Natural killer cell treated with Interleukin-12 subunit alpha and Interleukin-12 subunit beta and Interleukin-15 and Interleukin-18, amount 100 ng/mL, for 72 hours (primary cell): ENCODE results near the gene RASA4. TPM values are rescaled to one million over a fixed set of nuclear protein-coding genes. Genes with fewer than 3 reads are reported as not detected.
"Not testable (repeated sequence)": the region's sequence is repeated elsewhere in the genome, so short reads cannot be mapped to it uniquely, and the experiment has no call there.

Experiments used
- ATAC-seq, 2 donors: fragments of 150-1000 bp; cut with Tn5 transposase in 1 of 2; sonication (Bioruptor Pico), chemical (Tn5 transposase) in 1 of 2; 2 replicates each; pipeline ENCODE4 v1.10.0; 2021
- DNase-seq: peaks from one replicate; pipeline ENCODE4 v3.0.0; 2022; ENCODE audit warnings: low spot score
- H3K27ac Mint-ChIP-seq, 2 donors: 1 replicate in 1 of 2; 2 replicates in 1 of 2; pipeline ENCODE4 v1.8.0; 2022; ENCODE audit warnings: mixed read lengths in 2 of 2, mild to moderate bottlenecking in 1 of 2, moderate library complexity in 1 of 2
- H3K27me3 Mint-ChIP-seq, 2 donors: 1 replicate in 1 of 2; 2 replicates in 1 of 2; pipeline ENCODE4 v1.8.0; 2022; ENCODE audit warnings: mixed read lengths in 2 of 2
- H3K36me3 Mint-ChIP-seq: one replicate; pipeline ENCODE4 v1.8.0; 2022; ENCODE audit warnings: mixed read lengths
- H3K4me1 Mint-ChIP-seq, 2 donors: 1 replicate in 1 of 2; 2 replicates in 1 of 2; pipeline ENCODE4 v1.8.0; 2022; ENCODE audit warnings: low read depth in 2 of 2, mixed read lengths in 2 of 2, mild to moderate bottlenecking in 1 of 2
- H3K4me3 Mint-ChIP-seq: one replicate; pipeline ENCODE4 v1.8.0; 2022; ENCODE audit warnings: mixed read lengths
- H3K9me3 Mint-ChIP-seq: 2 replicates; pipeline ENCODE4 v1.8.0; 2022; ENCODE audit warnings: mixed read lengths
- total RNA-seq, 2 donors: library from RNA; stranded (reverse); gene quantifications; one replicate each; pipeline ENCODE4 v1.2.3, GENCODE V29; 2022

The RASA4 gene
- total RNA-seq, 2 donors from 2014 or later: 7.9 to 24.0 TPM

DNA sequence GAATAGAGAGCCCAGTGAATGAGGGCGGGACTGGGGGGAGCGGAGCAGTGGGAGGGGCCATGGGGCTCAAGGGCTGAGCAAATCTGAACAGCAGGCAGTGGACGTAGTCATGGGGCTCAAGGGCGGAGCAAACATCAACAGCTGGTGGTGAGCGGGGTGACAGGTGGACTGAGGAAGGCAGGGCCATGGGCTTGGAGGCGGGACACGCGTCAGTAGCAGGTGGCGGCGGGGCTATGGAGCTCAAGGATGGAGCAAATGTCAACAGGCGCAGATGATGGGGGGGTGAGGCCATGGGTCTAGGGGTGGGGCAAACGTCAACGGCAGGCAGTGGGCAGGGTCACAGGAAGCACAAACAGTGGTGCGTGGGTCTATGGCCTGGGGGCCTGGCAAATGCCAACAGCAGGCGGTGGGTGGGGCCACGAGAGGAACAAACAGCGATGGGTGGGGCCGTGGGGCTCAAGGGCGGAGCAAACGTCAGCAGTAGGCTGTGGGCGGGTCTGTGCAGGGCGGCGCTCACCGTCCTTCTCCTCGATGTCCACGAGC is 24.0 kb downstream of the RASA4 start:
- DNase-seq: peak; percentile 31
- not testable (repeated sequence) for H3K4me1 Mint-ChIP-seq, H3K9me3 Mint-ChIP-seq

GRCh38 chr7:102589857-102590256 is 26.7 kb downstream of the RASA4 start:
- not testable (repeated sequence) for H3K9me3 Mint-ChIP-seq, H3K4me1 Mint-ChIP-seq, H3K27me3 Mint-ChIP-seq, H3K4me3 Mint-ChIP-seq, H3K36me3 Mint-ChIP-seq, H3K27ac Mint-ChIP-seq, DNase-seq
- peak; percentile 58 to 78 for ATAC-seq

More for the DNA sequence above, 24.0 kb downstream of the RASA4 start:
- peak; percentile 74 to 76 for ATAC-seq
- not testable (repeated sequence) for H3K27me3 Mint-ChIP-seq, H3K27ac Mint-ChIP-seq, H3K36me3 Mint-ChIP-seq, H3K4me3 Mint-ChIP-seq

DNA sequence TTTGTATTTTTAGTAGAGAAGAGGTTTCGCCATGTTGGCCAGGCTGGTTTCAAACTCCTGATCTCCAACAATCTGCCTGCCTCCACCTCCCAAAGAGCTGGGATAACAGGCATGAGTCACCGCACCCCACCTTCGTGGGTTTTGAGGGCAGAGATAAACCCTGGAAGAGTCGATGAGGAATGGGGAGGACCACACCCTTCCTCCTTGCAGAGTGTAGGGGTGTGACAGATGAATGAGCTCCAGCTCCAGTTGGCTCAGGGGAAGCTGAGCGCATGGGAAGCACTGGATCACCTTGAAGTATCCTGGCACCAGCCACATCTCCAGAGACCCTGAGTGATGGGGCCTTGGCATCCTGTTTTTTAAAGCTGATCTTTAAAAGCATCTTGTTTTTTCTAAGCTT is 33.1 kb downstream of the RASA4 start:
- H3K36me3 Mint-ChIP-seq, ATAC-seq, H3K27me3 Mint-ChIP-seq, H3K4me3 Mint-ChIP-seq, H3K27ac Mint-ChIP-seq, H3K4me1 Mint-ChIP-seq, DNase-seq, H3K9me3 Mint-ChIP-seq: not testable (repeated sequence)

DNA sequence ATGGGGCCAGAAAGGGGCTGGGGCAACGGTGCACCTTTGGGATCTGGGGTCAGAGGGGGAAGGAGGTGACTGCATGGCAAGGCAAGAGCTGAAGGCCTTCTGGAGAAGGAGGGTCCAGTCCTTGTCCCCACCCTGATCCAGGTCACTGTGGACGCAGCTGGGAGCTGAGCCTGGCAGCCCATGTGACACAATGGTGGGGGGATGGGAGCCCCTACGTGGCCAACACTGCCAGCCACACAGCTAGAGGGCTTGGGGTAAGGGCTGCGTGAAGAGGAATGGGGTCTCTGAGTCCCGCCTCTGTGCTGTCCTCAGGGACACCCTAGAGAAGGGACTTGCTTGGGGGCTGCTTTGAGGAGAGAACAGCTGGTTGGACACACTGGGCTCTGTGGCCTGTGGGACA is 34.8 kb downstream of the RASA4 start:
- H3K4me3 Mint-ChIP-seq, H3K9me3 Mint-ChIP-seq, DNase-seq, H3K27me3 Mint-ChIP-seq, H3K27ac Mint-ChIP-seq, H3K36me3 Mint-ChIP-seq, ATAC-seq, H3K4me1 Mint-ChIP-seq: not testable (repeated sequence)

- not testable (repeated sequence) for H3K4me3 Mint-ChIP-seq, H3K27me3 Mint-ChIP-seq, H3K36me3 Mint-ChIP-seq, H3K4me1 Mint-ChIP-seq, H3K9me3 Mint-ChIP-seq, H3K27ac Mint-ChIP-seq
- DNase-seq: peak; percentile 49
- peak; percentile 29 to 32 for ATAC-seq
Measured at GRCh38 chr7:102578486-102578885, 38.1 kb downstream of the RASA4 start.

- H3K4me3 Mint-ChIP-seq, H3K27ac Mint-ChIP-seq, H3K4me1 Mint-ChIP-seq, H3K36me3 Mint-ChIP-seq, H3K27me3 Mint-ChIP-seq, H3K9me3 Mint-ChIP-seq: not testable (repeated sequence)
- ATAC-seq: peak in 1 of 2 donors; percentile 6
- DNase-seq: peak; percentile 44
Measured at GRCh38 chr7:102577315-102578240, 39.0 kb downstream of the RASA4 start.

GRCh38 chr7:102576363-102576762 is 40.2 kb downstream of the RASA4 start:
- H3K27me3 Mint-ChIP-seq, H3K4me1 Mint-ChIP-seq, ATAC-seq, DNase-seq, H3K27ac Mint-ChIP-seq, H3K36me3 Mint-ChIP-seq, H3K4me3 Mint-ChIP-seq, H3K9me3 Mint-ChIP-seq: not testable (repeated sequence)

- not testable (repeated sequence) for H3K27ac Mint-ChIP-seq, H3K9me3 Mint-ChIP-seq, H3K4me1 Mint-ChIP-seq, H3K27me3 Mint-ChIP-seq, H3K4me3 Mint-ChIP-seq, ATAC-seq, DNase-seq, H3K36me3 Mint-ChIP-seq
Measured at GRCh38 chr7:102574607-102575006, 41.9 kb downstream of the RASA4 start.

DNA sequence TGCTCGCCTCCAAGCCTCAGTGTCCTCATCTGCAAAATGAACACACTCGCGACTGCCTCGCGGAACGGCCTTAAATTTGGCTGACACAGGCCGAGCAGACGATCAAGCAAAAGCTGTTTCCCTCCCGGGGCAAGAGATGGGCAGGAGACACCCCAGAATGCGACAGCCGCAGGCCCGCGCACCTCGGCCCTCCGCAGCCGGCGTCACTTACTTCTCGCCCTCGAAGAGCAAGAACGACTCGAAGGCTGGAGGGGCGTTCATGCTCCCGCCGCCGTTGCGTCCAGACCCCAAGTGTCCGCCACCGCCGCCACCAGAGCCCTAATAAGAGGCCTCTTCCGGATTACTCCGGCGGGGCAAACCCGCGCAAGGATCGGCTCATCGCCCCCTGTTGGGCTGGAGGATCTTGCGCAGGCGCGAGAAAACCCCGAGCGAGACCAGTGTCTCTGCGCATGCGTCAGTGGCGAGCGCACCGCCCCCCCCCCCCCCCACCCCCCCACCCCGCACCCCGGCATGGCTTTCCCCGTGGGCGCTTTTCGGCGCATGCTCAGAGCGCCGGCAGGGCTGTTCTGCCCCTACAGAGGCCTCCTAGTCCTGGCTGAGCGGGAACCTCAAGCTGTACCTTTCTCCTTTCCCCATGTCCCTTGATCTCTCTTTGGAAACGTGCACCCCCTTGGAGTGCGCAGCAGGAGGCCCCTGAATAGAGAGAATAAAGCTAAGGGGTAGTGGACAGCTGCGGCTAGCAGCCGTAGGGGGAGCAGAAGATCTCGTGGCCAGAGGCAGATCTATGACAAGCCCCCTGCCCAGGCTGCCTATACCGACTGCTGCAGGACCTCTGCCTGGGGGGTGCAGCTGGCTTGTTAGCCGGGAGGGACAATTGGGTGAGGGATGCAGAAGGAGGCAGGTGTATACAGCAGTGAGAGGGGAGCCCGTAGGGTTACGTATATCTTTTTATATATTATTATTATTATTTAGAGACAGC is 44.0 kb downstream of the RASA4 start, which contains the start of gene POLR2J3:
Gene POLR2J3 (minus strand): TSS at position 323 of the 979 bp plus-strand sequence. CDS start 62 bp downstream, at position 261.
- ATAC-seq: peak; percentile 97
- not testable (repeated sequence) for H3K9me3 Mint-ChIP-seq, H3K36me3 Mint-ChIP-seq, H3K27me3 Mint-ChIP-seq, H3K4me1 Mint-ChIP-seq
- peak; percentile 97 for DNase-seq
- Mint-ChIP-seq H3K4me3 (peak within 1 kb of the TSS; percentile 88), H3K27ac (peak within 1 kb of the TSS; percentile 72 to 77)

DNA sequence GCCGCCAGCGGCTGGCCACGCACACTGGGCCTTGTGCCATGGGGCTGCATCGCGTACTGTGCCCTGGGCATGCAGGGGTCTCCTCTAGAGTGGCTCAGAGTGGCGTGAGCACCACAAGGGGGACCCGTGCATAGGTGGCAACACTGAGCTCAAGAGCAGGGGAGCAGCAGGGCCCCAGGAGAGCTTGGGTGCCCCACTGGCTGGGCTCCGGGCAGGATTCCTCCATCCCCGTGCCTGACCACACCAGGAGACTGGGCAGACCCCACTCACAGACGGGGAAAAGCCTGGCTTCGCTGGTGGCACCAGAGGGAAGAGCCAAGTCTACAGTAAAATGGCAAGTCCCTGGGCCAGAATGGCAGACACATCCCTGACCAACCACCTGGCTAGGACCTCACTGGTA is 47.9 kb downstream of the RASA4 start:
- H3K36me3 Mint-ChIP-seq, H3K4me3 Mint-ChIP-seq, H3K27ac Mint-ChIP-seq, H3K9me3 Mint-ChIP-seq, H3K27me3 Mint-ChIP-seq, DNase-seq, H3K4me1 Mint-ChIP-seq, ATAC-seq: not testable (repeated sequence)

GRCh38 chr7:102550808-102551422 is 65.6 kb downstream of the RASA4 start, which contains the start of gene SPDYE2:
TSS of gene SPDYE2 (plus strand) at chr7:102551226. CDS start at chr7:102553256, 2,030 bp downstream.
- not testable (repeated sequence) for H3K4me1 Mint-ChIP-seq, H3K36me3 Mint-ChIP-seq, H3K27ac Mint-ChIP-seq, DNase-seq, H3K9me3 Mint-ChIP-seq, H3K27me3 Mint-ChIP-seq, H3K4me3 Mint-ChIP-seq
- peak in 1 of 2 donors; percentile 47 for ATAC-seq

GRCh38 chr7:102546353-102546752 is 70.2 kb downstream of the RASA4 start:
- H3K36me3 Mint-ChIP-seq, ATAC-seq, H3K4me1 Mint-ChIP-seq, H3K9me3 Mint-ChIP-seq, DNase-seq, H3K27ac Mint-ChIP-seq, H3K27me3 Mint-ChIP-seq, H3K4me3 Mint-ChIP-seq: not testable (repeated sequence)

- not testable (repeated sequence) for ATAC-seq, DNase-seq, H3K27ac Mint-ChIP-seq, H3K36me3 Mint-ChIP-seq, H3K9me3 Mint-ChIP-seq, H3K4me3 Mint-ChIP-seq, H3K4me1 Mint-ChIP-seq, H3K27me3 Mint-ChIP-seq
Measured at GRCh38 chr7:102545288-102545687, 71.3 kb downstream of the RASA4 start.
